Thyroid gland (tissue), 4 donors: ENCODE measurements around the gene TTC34. TPM values are rescaled to one million over a fixed set of nuclear protein-coding genes. Genes with fewer than 3 reads are reported as not detected.
"Not testable (repeated sequence)": the region's sequence is repeated elsewhere in the genome, so short reads cannot be mapped to it uniquely, and the experiment has no call there.

ENCODE experiments used
- DNase-seq, 2 donors: peaks; one replicate each; pipeline ENCODE4 v3.0.0-alpha.2; 2019
- H3K27ac ChIP-seq, 3 donors: fragments of 200-600 bp; sonication (generic); 1 replicate in 2 of 3; 2 replicates in 1 of 3; pipeline ENCODE4 v1.5.1; 2016 to 2019; ENCODE audit warnings: mild to moderate bottlenecking in 1 of 3, moderate library complexity in 1 of 3
- H3K27me3 ChIP-seq: fragments of 200-600 bp; sonication (generic); one replicate; pipeline ENCODE4 v1.5.1; 2019
- H3K36me3 ChIP-seq, 2 donors: fragments of 200-600 bp; sonication (generic); one replicate each; pipeline ENCODE4 v1.5.1; 2016 to 2019
- H3K4me1 ChIP-seq, 2 donors: fragments of 200-600 bp; sonication (generic); one replicate each; pipeline ENCODE4 v1.5.1; 2017 to 2019
- H3K4me3 ChIP-seq, 3 donors: fragments of 200-600 bp; sonication (generic); replicated peaks in 1 of 3; 1 replicate in 2 of 3; 2 replicates in 1 of 3; pipeline ENCODE4 v1.5.1; 2016; ENCODE audit warnings: mild to moderate bottlenecking in 1 of 3
- H3K9me3 ChIP-seq: fragments of 200-600 bp; sonication (generic); one replicate; pipeline ENCODE4 v1.5.1; 2017
- CTCF ChIP-seq, 6 experiments: fragments of 200-600 bp in 3 of 6; fragments of 450-650 bp in 3 of 6; sonication (generic) in 3 of 6; IDR thresholded peaks; one replicate each; pipeline ENCODE4 v1.5.1; 2016 to 2019; ENCODE audit warnings: antibody characterized with exemption in 6 of 6, mild to moderate bottlenecking in 2 of 6, inconsistent platforms in 1 of 6, moderate library complexity in 1 of 6
- POLR2A ChIP-seq, 2 donors: fragments of 450-650 bp; IDR thresholded peaks; one replicate each; pipeline ENCODE4 v1.6.1; 2017; ENCODE audit warnings: antibody characterized with exemption in 2 of 2, mild to moderate bottlenecking in 2 of 2, moderate library complexity in 1 of 2
- WGBS, 2 donors: methylation state at CpG; one replicate each; pipeline ENCODE4 v1.1.5; 2017; 5-methylcytosine and 5-hydroxymethylcytosine counted together
- intact Hi-C: fragments of 100-400 bp; cut with DNase I; formaldehyde crosslinking; loops from one replicate; pipeline ENCODE4 v1.15.1; 2023
- total RNA-seq, 4 donors: library from RNA; depleted of rRNA; stranded (reverse); fragments of >200 nt; gene quantifications; one replicate each; pipeline ENCODE4 v1.2.3, GENCODE V29; 2016

TTC34 gene
- total RNA-seq, 4 donors from 2014 or later, result 0.81 to 2.2 (median 1.9) TPM

- TF ChIP-seq POLR2A (IDR thresholded peaks at IDR 0.05) (no peak), CTCF (IDR thresholded peaks at IDR 0.05) (no peak)
- peaks cover 6 to 12% of the 10 kb centered on the region in 2 donors for H3K4me1 ChIP-seq
- no peaks in the 10 kb centered on the region for H3K9me3 ChIP-seq
- no peak overlapping the region for H3K27ac ChIP-seq
- intact Hi-C loops, result no loop called here
- no peak overlapping the region for H3K4me3 ChIP-seq
- DNase-seq, result no peak
- WGBS, 2 donors, result 7 to 51% methylated on average over 3 to 5 of the region's 46 CpGs
- H3K36me3 ChIP-seq, result no peaks in the 10 kb centered on the region
- peaks cover 18% of the 10 kb centered on the region for H3K27me3 ChIP-seq
These were observed 173.1 kb downstream of the TTC34 start for GRCh38 chr1:2628191-2628932.

GRCh38 chr1:2627746-2628145, 173.7 kb downstream of the TTC34 start:
- TF ChIP-seq CTCF (IDR thresholded peaks at IDR 0.05) (no peak), POLR2A (IDR thresholded peaks at IDR 0.05) (no peak)
- intact Hi-C loops, result no loop called here
- WGBS, 2 donors, result 58 to 69% methylated on average over 6 of the region's 6 CpGs
- Histone ChIP-seq H3K4me1 (peaks cover 6 to 12% of the 10 kb centered on the region in 2 donors), H3K27me3 (peaks cover 18% of the 10 kb centered on the region), H3K27ac (no peak overlapping the region), H3K4me3 (no peak overlapping the region), H3K9me3 (no peaks in the 10 kb centered on the region), H3K36me3 (no peaks in the 10 kb centered on the region)
- no peak for DNase-seq

- 67 to 82% methylated on average over 6 to 7 of the region's 7 CpGs for WGBS, 2 donors
- H3K27ac ChIP-seq, H3K36me3 ChIP-seq, H3K9me3 ChIP-seq, DNase-seq, intact Hi-C loops, H3K4me3 ChIP-seq: not testable (repeated sequence)
- Histone ChIP-seq H3K4me1 (peaks cover 6 to 14% of the 10 kb centered on the region in 2 donors), H3K27me3 (peaks cover 18% of the 10 kb centered on the region)
These were observed 175.7 kb downstream of the TTC34 start for GRCh38 chr1:2625748-2626147.

GRCh38 chr1:2625311-2625710, 176.2 kb downstream of the TTC34 start:
- 88 to 95% methylated on average over 7 to 9 of the region's 10 CpGs for WGBS, 2 donors
- intact Hi-C loops, result no loop called here

GRCh38 chr1:2624735-2625300, 176.7 kb downstream of the TTC34 start:
- peaks cover 18% of the 10 kb centered on the region for H3K27me3 ChIP-seq
- H3K9me3 ChIP-seq, result no peaks in the 10 kb centered on the region
- WGBS, 2 donors, result 81 to 93% methylated on average over 13 of the region's 13 CpGs
- no peaks in the 10 kb centered on the region for H3K36me3 ChIP-seq
- no peak for TF ChIP-seq CTCF (IDR thresholded peaks at IDR 0.05)
- no peak for TF ChIP-seq POLR2A (IDR thresholded peaks at IDR 0.05)
- no peak overlapping the region for H3K27ac ChIP-seq
- DNase-seq, result no peak
- peaks cover 6 to 19% of the 10 kb centered on the region in 2 donors for H3K4me1 ChIP-seq
- H3K4me3 ChIP-seq, result no peak overlapping the region
- intact Hi-C loops, result no loop called here

More at GRCh38 chr1:2625311-2625710, 176.2 kb downstream of the TTC34 start:
- no peak overlapping the region for H3K27ac ChIP-seq
- DNase-seq, result no peak
- H3K27me3 ChIP-seq, result peaks cover 18% of the 10 kb centered on the region
- H3K9me3 ChIP-seq, result no peaks in the 10 kb centered on the region
- no peaks in the 10 kb centered on the region for H3K36me3 ChIP-seq
- TF ChIP-seq CTCF (IDR thresholded peaks at IDR 0.05), result no peak
- peaks cover 6 to 18% of the 10 kb centered on the region in 2 donors for H3K4me1 ChIP-seq
- H3K4me3 ChIP-seq, result no peak overlapping the region
